NCI-H1092 treated with DMSO at 0.1 percent for 48 hours (cell line): ENCODE results near the gene TENT4B.

ENCODE experiments used
- DNase-seq: peaks from one replicate; lab custom pipeline; 2025; lab: John Stamatoyannopoulos, UW

The TENT4B gene

GRCh38 chr16:50271148-50272041 is 118.3 kb downstream of the TENT4B start:
- DNase-seq = no peak

- DNase-seq = no peak
Measured at GRCh38 chr16:50272111-50272571, 119.0 kb downstream of the TENT4B start.

GRCh38 chr16:50272687-50273381 is 119.7 kb downstream of the TENT4B start:
- DNase-seq = no peak

- no peak for DNase-seq
Measured at GRCh38 chr16:50273382-50273690, 120.2 kb downstream of the TENT4B start.

GRCh38 chr16:50273888-50274325 is 120.8 kb downstream of the TENT4B start:
- DNase-seq = no peak

- DNase-seq = no peak
Measured at GRCh38 chr16:50274326-50275097, 121.4 kb downstream of the TENT4B start.

- no peak for DNase-seq
Measured at GRCh38 chr16:50275098-50275415, 122.0 kb downstream of the TENT4B start.

- no peak for DNase-seq
Measured at GRCh38 chr16:50275428-50276325, 122.6 kb downstream of the TENT4B start.

- DNase-seq = no peak
Measured at GRCh38 chr16:50276326-50276640, 123.2 kb downstream of the TENT4B start.

- DNase-seq = no peak
Measured at GRCh38 chr16:50276801-50277555, 123.9 kb downstream of the TENT4B start.

- DNase-seq = no peak
Measured at GRCh38 chr16:50278251-50278650, 125.1 kb downstream of the TENT4B start.

- DNase-seq = no peak
Measured at GRCh38 chr16:50279504-50279865, 126.4 kb downstream of the TENT4B start.

GRCh38 chr16:50280932-50281331 is 127.8 kb downstream of the TENT4B start:
- DNase-seq = no peak
